GM23338 (cell line): ENCODE measurements around the gene TMPRSS2. TPM values are rescaled to one million over a fixed set of nuclear protein-coding genes. Genes with fewer than 3 reads are reported as not detected.

Experiments used
- ATAC-seq: fragments of 200-7000 bp; cut with Tn5 transposase; 3 replicates; pipeline ENCODE4 v1.9.1; 2020
- DNase-seq: peaks from one replicate; pipeline ENCODE4 v3.0.0-alpha.2; 2015; ENCODE audit warnings: low spot score
- H2AFZ ChIP-seq: fragments of 200-600 bp; sonication (generic); 2 replicates; pipeline ENCODE4 v1.8.0; 2016; ENCODE audit warnings: antibody characterized with exemption, mild to moderate bottlenecking, moderate library complexity
- H3F3A ChIP-seq: fragments of 200-600 bp; sonication (generic); replicated peaks from 2 replicates; pipeline ENCODE4 v1.8.0; 2017; ENCODE audit warnings: antibody characterized with exemption, mixed run types, low read depth
- H3K27ac ChIP-seq: fragments of 200-600 bp; sonication (generic); 2 replicates; pipeline ENCODE4 v1.6.1; 2016; ENCODE audit warnings: low read depth
- H3K27me3 ChIP-seq: fragments of 200-600 bp; sonication (generic); 2 replicates; pipeline ENCODE4 v1.8.0; 2016; ENCODE audit warnings: mild to moderate bottlenecking, mixed run types, moderate library complexity; ENCODE audit not compliant: insufficient read depth
- H3K36me3 ChIP-seq: fragments of 200-600 bp; sonication (generic); 2 replicates; pipeline ENCODE4 v1.8.0; 2016; ENCODE audit warnings: mild to moderate bottlenecking; ENCODE audit not compliant: insufficient read depth
- H3K4me1 ChIP-seq: fragments of 200-600 bp; sonication (generic); 2 replicates; pipeline ENCODE4 v1.8.0; 2016; ENCODE audit warnings: mild to moderate bottlenecking, moderate library complexity; ENCODE audit not compliant: insufficient read depth
- H3K4me2 ChIP-seq: fragments of 200-600 bp; sonication (generic); 2 replicates; pipeline ENCODE4 v1.7.1; 2017; ENCODE audit warnings: mixed run types
- H3K4me3 ChIP-seq: fragments of 200-600 bp; sonication (generic); 2 replicates; pipeline ENCODE4 v1.6.1; 2016; ENCODE audit warnings: mixed run types
- H3K79me2 ChIP-seq: fragments of 200-600 bp; sonication (generic); replicated peaks from 2 replicates; pipeline ENCODE4 v1.8.0; 2017; ENCODE audit warnings: mild to moderate bottlenecking; ENCODE audit not compliant: insufficient read depth
- H3K9me2 ChIP-seq: fragments of 200-600 bp; sonication (generic); 2 replicates; pipeline ENCODE4 v1.8.0; 2017; ENCODE audit not compliant: insufficient read depth
- H4K20me1 ChIP-seq: fragments of 200-600 bp; sonication (generic); replicated peaks from 2 replicates; pipeline ENCODE4 v1.8.0; 2017; ENCODE audit warnings: mild to moderate bottlenecking; ENCODE audit not compliant: insufficient read depth
- H3K27ac Mint-ChIP-seq: 2 replicates; pipeline ENCODE4 v1.8.0; 2020; ENCODE audit warnings: inconsistent platforms, mild to moderate bottlenecking, moderate library complexity, mixed read lengths
- H3K27me3 Mint-ChIP-seq: 3 replicates; pipeline ENCODE4 v1.8.0; 2022; ENCODE audit warnings: low read depth, mild to moderate bottlenecking, moderate library complexity, mixed read lengths, inconsistent platforms; ENCODE audit not compliant: insufficient read depth, poor library complexity
- H3K36me3 Mint-ChIP-seq: 3 replicates; pipeline ENCODE4 v1.8.0; 2021; ENCODE audit warnings: low read depth, mild to moderate bottlenecking, inconsistent platforms, moderate library complexity, mixed read lengths
- H3K4me1 Mint-ChIP-seq: 3 replicates; pipeline ENCODE4 v1.8.0; 2020; ENCODE audit warnings: mild to moderate bottlenecking, inconsistent platforms, mixed read lengths
- H3K4me3 Mint-ChIP-seq: 3 replicates; pipeline ENCODE4 v1.8.0; 2021; ENCODE audit warnings: moderate library complexity, mild to moderate bottlenecking, inconsistent platforms, mixed read lengths
- H3K9me3 Mint-ChIP-seq: 3 replicates; pipeline ENCODE4 v1.8.0; 2020; ENCODE audit warnings: moderate library complexity, mild to moderate bottlenecking, inconsistent platforms, mixed read lengths
- CREB1 ChIP-seq: fragments of 250-450 bp; sonication (Bioruptor Pico); IDR thresholded peaks from 2 replicates; pipeline ENCODE4 v1.5.0; 2020; ENCODE audit warnings: low read depth, mild to moderate bottlenecking, moderate library complexity
- CTCF ChIP-seq, 2 experiments: fragments of 200-600 bp in 1 of 2; sonication (generic) in 1 of 2; conservative IDR thresholded peaks; 2 replicates each; pipeline versions ENCODE4 v1.5.1 to v1.6.1; 2016 to 2017; ENCODE audit warnings: antibody characterized with exemption in 2 of 2, low read depth in 2 of 2, mild to moderate bottlenecking in 2 of 2, moderate library complexity in 1 of 2
- ETS1 ChIP-seq: IDR thresholded peaks from 2 replicates; pipeline ENCODE4 v1.6.1; 2016; ENCODE audit warnings: antibody characterized with exemption
- EZH2 ChIP-seq: fragments of 200-600 bp; sonication (generic); IDR thresholded peaks from one replicate; pipeline ENCODE4 v1.8.0; 2017; ENCODE audit warnings: antibody characterized with exemption, mild to moderate bottlenecking, low read depth; ENCODE audit not compliant: unreplicated experiment
- EZH2phosphoT487 ChIP-seq: fragments of 200-600 bp; sonication (generic); IDR thresholded peaks from one replicate; pipeline ENCODE4 v1.8.1; 2018; ENCODE audit warnings: antibody characterized with exemption; ENCODE audit not compliant: unreplicated experiment
- JUNB ChIP-seq: IDR thresholded peaks from one replicate; pipeline ENCODE4 v1.6.1; 2016; ENCODE audit warnings: antibody characterized with exemption; ENCODE audit not compliant: unreplicated experiment
- NANOG ChIP-seq: IDR thresholded peaks from 2 replicates; pipeline ENCODE4 v1.6.1; 2016; ENCODE audit warnings: antibody characterized with exemption, borderline replicate concordance
- REST ChIP-seq: IDR thresholded peaks from one replicate; pipeline ENCODE4 v1.6.1; 2018; ENCODE audit warnings: antibody characterized with exemption; ENCODE audit not compliant: unreplicated experiment
- ZNF114 ChIP-seq: fragments of 250-450 bp; sonication (Bioruptor Pico); IDR thresholded peaks from 2 replicates; pipeline ENCODE4 v1.5.0; 2020; ENCODE audit warnings: mild to moderate bottlenecking, moderate library complexity
- ZNF331 ChIP-seq: fragments of 250-450 bp; sonication (Bioruptor Pico); IDR thresholded peaks from 2 replicates; pipeline ENCODE4 v1.5.0; 2020; ENCODE audit warnings: low read depth, mild to moderate bottlenecking, moderate library complexity
- ZNF462 ChIP-seq: fragments of 250-450 bp; sonication (Bioruptor Pico); IDR thresholded peaks from 2 replicates; pipeline ENCODE4 v1.5.0; 2020; ENCODE audit warnings: mild to moderate bottlenecking, moderate library complexity
- polyA plus RNA-seq: library from polyadenylated mRNA; unstranded; fragments of >200 nt; fragmentation: Nextera tagmentation; extraction: Ambion mirVana; gene quantifications from 2 replicates; pipeline ENCODE4 v1.2.1, GENCODE V29; 2016
- total RNA-seq: library from RNA; depleted of rRNA; stranded (reverse); fragments of >200 nt; shearing (Covaris generic); gene quantifications from 2 replicates; pipeline ENCODE4 v1.2.3, GENCODE V29; 2014

The TMPRSS2 gene
- total and polyA plus RNA-seq, 2 experiments from 2014 or later: 2.3 to 4.9 TPM

GRCh38 chr21:41521489-41522027, 13.6 kb upstream of the TMPRSS2 start:
- ATAC-seq: no peak
- no peak overlapping the region for H3K4me3 Mint-ChIP-seq

More at GRCh38 chr21:41521489-41522027, 13.6 kb upstream of the TMPRSS2 start:
- no peaks in the 10 kb centered on the region for H4K20me1 ChIP-seq
- H3K36me3 Mint-ChIP-seq: no peaks in the 10 kb centered on the region
- H3K27me3 Mint-ChIP-seq: peaks cover 2% of the 10 kb centered on the region
- TF ChIP-seq CREB1 (CRISPR knock-in tag) (no peak), ZNF114 (CRISPR knock-in tag) (no peak), JUNB (no peak), CTCF (conservative IDR thresholded peaks at IDR 0.05; ENCODE audit: low read depth in 2 of 2) (no peak), REST (no peak), ZNF331 (CRISPR knock-in tag) (no peak), ETS1 (no peak), EZH2 (no peak), EZH2phosphoT487 (no peak), NANOG (no peak), ZNF462 (CRISPR knock-in tag) (no peak)
- H3K4me1 Mint-ChIP-seq: no peaks in the 10 kb centered on the region
- H3K27ac ChIP-seq: no peak overlapping the region
- no peaks in the 10 kb centered on the region for H3K36me3 ChIP-seq
- H3K4me3 ChIP-seq: no peak overlapping the region
- no peak overlapping the region for H3K27ac Mint-ChIP-seq
- no peak for DNase-seq
- no peaks in the 10 kb centered on the region for H3F3A ChIP-seq
- H2AFZ ChIP-seq: no peak overlapping the region
- peaks cover 17% of the 10 kb centered on the region for H3K9me3 Mint-ChIP-seq
- H3K27me3 ChIP-seq: no peaks in the 10 kb centered on the region
- H3K79me2 ChIP-seq: no peaks in the 10 kb centered on the region
- H3K4me2 ChIP-seq: no peak overlapping the region
- H3K9me2 ChIP-seq: 0 out of 2 replicates have a peak, but pooled peaks cover 5% of the 10 kb centered on the region
- H3K4me1 ChIP-seq: no peaks in the 10 kb centered on the region
